Cardiac muscle cell (in vitro differentiated cells and primary cell): ENCODE measurements around the gene AKIP1. TPM values are rescaled to one million over a fixed set of nuclear protein-coding genes. Genes with fewer than 3 reads are reported as not detected.
A peak's percentile ranks its signal among the peaks of the same experiment; 100 is the strongest.
"Not testable (repeated sequence)": the region's sequence is repeated elsewhere in the genome, so short reads cannot be mapped to it uniquely, and the experiment has no call there.

ENCODE experiments used
- DNase-seq, 2 donors: peaks; one replicate each; pipeline versions ENCODE4 v3.0.0 to v3.0.0-alpha.2; 2010 to 2017; ENCODE audit warnings: low read depth in 1 of 2, low spot score in 1 of 2
- H3K27ac ChIP-seq: fragments of 200-600 bp; sonication (generic); 2 replicates; pipeline ENCODE4 v1.5.1; 2016
- H3K27me3 ChIP-seq: fragments of 200-600 bp; sonication (generic); 2 replicates; pipeline ENCODE4 v1.6.0; 2016; ENCODE audit warnings: control low read depth
- H3K36me3 ChIP-seq: fragments of 200-600 bp; sonication (generic); 2 replicates; pipeline ENCODE4 v1.5.1; 2016; ENCODE audit warnings: control low read depth
- H3K4me1 ChIP-seq: fragments of 200-600 bp; sonication (generic); 2 replicates; pipeline ENCODE4 v1.8.1; 2017; ENCODE audit warnings: low read depth, mild to moderate bottlenecking, mixed run types
- H3K4me3 ChIP-seq: fragments of 200-600 bp; sonication (generic); 2 replicates; pipeline ENCODE4 v1.5.1; 2016; ENCODE audit warnings: mild to moderate bottlenecking
- H3K9me3 ChIP-seq: fragments of 200-600 bp; sonication (generic); 2 replicates; pipeline ENCODE4 v1.5.1; 2017; ENCODE audit warnings: low read depth, mild to moderate bottlenecking, control low read depth
- CTCF ChIP-seq: IDR thresholded peaks from 2 replicates; pipeline ENCODE4 v1.5.1; 2012; ENCODE audit warnings: low read depth, mild to moderate bottlenecking, low read length
- polyA plus RNA-seq: library from polyadenylated mRNA; unstranded; fragments of >200 nt; fragmentation: Nextera tagmentation; extraction: Ambion mirVana; gene quantifications from 2 replicates; pipeline ENCODE4 v1.2.1, GENCODE V29; 2016
- total RNA-seq: library from RNA; depleted of rRNA; stranded (reverse); fragments of >200 nt; gene quantifications from 2 replicates; pipeline ENCODE4 v1.2.3, GENCODE V29; 2016

Gene AKIP1
- total and polyA plus RNA-seq, 2 experiments from 2014 or later = 26.2 to 51.1 TPM

GRCh38 chr11:8930456-8931175 lies 19.6 kb downstream of the AKIP1 start:
- no peak for TF ChIP-seq CTCF
- Histone ChIP-seq H3K36me3 (no peaks in the 10 kb centered on the region), H3K4me3 (no peak overlapping the region), H3K4me1 (peaks cover 4% of the 10 kb centered on the region), H3K27me3 (no peaks in the 10 kb centered on the region), H3K27ac (no peak overlapping the region), H3K9me3 (no peaks in the 10 kb centered on the region)
- DNase-seq = no peak

DNA sequence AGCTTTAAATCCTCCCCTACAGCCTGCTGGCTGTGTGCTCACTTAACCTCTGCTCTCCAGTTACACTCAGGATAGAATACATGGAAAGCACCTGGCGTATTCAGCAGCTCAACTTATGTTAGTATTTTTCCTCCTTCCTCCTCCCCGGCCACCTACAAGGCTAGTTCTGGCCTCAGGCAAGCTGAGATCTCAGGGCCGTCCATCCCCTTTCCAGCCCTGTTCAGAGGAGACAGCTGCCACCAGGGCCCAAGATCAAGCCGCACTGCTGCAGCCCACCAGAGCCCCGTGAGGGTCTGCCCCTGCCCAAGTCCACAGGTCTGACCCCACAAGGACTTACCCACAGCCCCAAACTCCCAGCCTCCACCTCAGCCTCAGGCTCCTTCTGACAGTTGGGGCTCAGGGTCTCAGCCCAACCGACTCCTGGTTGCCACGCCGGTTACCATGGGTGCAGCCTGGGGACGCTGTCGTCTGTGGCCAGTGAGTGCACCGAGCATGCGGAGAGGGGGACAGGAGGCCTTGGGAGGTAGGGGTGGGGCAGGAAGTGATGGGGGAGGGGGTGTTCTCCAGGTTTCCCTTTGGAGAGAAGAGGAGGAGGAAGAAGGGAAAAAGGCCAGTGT lies 21.7 kb downstream of the AKIP1 start, which contains the start of gene C11orf16:
Gene C11orf16, minus strand, starts transcription at position 384 of the 617 bp plus-strand sequence. CDS start 639 bp downstream, outside the sequence.
- Histone ChIP-seq H3K4me3 (no peak within 1 kb of the TSS), H3K36me3 (no peaks in the 10 kb centered on the region), H3K9me3 (no peaks in the 10 kb centered on the region), H3K27ac (no peak within 1 kb of the TSS), H3K4me1 (peaks cover 4% of the 10 kb centered on the region), H3K27me3 (no peaks in the 10 kb centered on the region)
- TF ChIP-seq CTCF = no peak
- DNase-seq = no peak

- no peak for DNase-seq
- Histone ChIP-seq H3K27me3 (no peaks in the 10 kb centered on the region), H3K27ac (no peak overlapping the region), H3K4me3 (no peak overlapping the region), H3K4me1 (peaks cover 4% of the 10 kb centered on the region), H3K36me3 (no peaks in the 10 kb centered on the region), H3K9me3 (no peaks in the 10 kb centered on the region)
- TF ChIP-seq CTCF = no peak
Measured at GRCh38 chr11:8933931-8934330, 22.9 kb downstream of the AKIP1 start.

- Histone ChIP-seq H3K27ac (no peak overlapping the region), H3K27me3 (no peaks in the 10 kb centered on the region)
Measured at GRCh38 chr11:8934742-8935488, 23.9 kb downstream of the AKIP1 start.

DNA sequence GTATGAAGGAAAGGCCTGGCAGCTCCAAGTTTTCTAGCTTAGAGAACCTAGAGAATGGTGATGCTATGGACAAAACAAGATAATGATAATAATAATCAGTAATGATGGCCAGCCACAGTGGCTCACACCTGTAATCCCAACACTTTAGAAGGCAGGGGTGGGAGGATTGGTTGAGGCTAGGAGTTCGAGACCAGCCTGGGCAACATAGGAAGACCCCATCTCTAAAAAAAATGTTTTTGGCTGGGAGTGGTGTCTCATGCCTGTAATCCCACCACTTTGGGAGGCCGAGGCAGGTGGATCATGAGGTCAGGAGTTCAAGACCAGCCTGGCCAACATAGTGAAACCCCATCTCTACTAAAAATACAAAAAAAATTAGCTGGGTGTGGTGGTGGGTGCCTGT lies 24.8 kb downstream of the AKIP1 start:
- not testable (repeated sequence) for H3K27ac ChIP-seq, H3K9me3 ChIP-seq, DNase-seq, H3K36me3 ChIP-seq, H3K4me1 ChIP-seq, H3K27me3 ChIP-seq, H3K4me3 ChIP-seq

More at GRCh38 chr11:8934742-8935488, 23.9 kb downstream of the AKIP1 start:
- TF ChIP-seq CTCF = no peak
- H3K9me3 ChIP-seq = no peaks in the 10 kb centered on the region
- peak in 1 of 2 donors; percentile 74 for DNase-seq
- no peaks in the 10 kb centered on the region for H3K36me3 ChIP-seq
- no peak overlapping the region for H3K4me3 ChIP-seq
- peaks cover 4% of the 10 kb centered on the region for H3K4me1 ChIP-seq
